ENCODE measurements around the gene SELE. TPM values are rescaled to one million over a fixed set of nuclear protein-coding genes. Genes with fewer than 3 reads are reported as not detected.
"Not testable (repeated sequence)": the region's sequence is repeated elsewhere in the genome, so short reads cannot be mapped to it uniquely, and the experiment has no call there.

SELE gene
- total and polyA plus RNA-seq, 2 of the 13 experiments (the other 11 are each of a cell fraction or from before 2014, with no cell fraction given) = 0.04 to 0.09 TPM

DNA sequence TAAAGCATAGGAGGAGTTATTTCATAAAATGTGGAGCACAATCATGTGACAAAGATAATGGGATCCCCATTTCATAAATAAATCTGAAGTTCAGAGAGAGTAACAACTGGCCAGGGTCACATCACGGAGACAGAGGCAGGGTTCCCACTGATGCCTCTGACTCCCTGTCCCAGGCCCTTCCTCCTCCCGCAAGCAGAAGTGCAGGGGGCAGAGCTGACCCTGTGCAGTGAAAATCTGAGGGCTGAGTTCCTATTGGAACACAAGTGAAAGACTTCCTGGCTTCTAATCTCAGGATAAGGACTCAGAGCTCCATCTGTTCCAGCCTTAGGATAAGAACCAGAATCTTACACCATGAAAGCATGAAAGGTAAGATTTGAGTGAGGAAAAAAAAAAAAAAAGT lies 44.5 kb downstream of the SELE start:
- in situ Hi-C loops (cut with HindIII; ENCODE audit: extremely low pct_ligation_motif_present, low pct_unique_long_range_greater_than_20kb) = no loop called here
- Histone ChIP-seq H3K79me2 (ENCODE audit: insufficient read depth, low read length) (no peaks in the 10 kb centered on the region), H3K9me3 (ENCODE audit: low read length) (no peaks in the 10 kb centered on the region), H3K4me3 (replicated peaks in 1 of 3; ENCODE audit: insufficient read depth in 1 of 3, low read depth in 2 of 3, low read length in 3 of 3) (no peak overlapping the region), H3K27me3 (ENCODE audit: control insufficient read depth in 1 of 2, insufficient read depth in 2 of 2, low read length in 2 of 2) (no peaks in the 10 kb centered on the region), H3K4me2 (ENCODE audit: low read depth, low read length) (no peak overlapping the region), H3K36me3 (replicated peaks in 1 of 2; ENCODE audit: control insufficient read depth in 1 of 2, insufficient read depth in 2 of 2, low read length in 2 of 2) (no peaks in the 10 kb centered on the region), H3K4me1 (ENCODE audit: insufficient read depth, low read length) (no peaks in the 10 kb centered on the region), H3K27ac (ENCODE audit: extremely low read length, insufficient read depth, low read length) (no peak overlapping the region), H3K9ac (ENCODE audit: insufficient read depth, low read depth, low read length) (no peak overlapping the region), H2AFZ (ENCODE audit: low read length) (no peak overlapping the region), H4K20me1 (ENCODE audit: insufficient read depth, low read length) (no peaks in the 10 kb centered on the region)
- POLR2A ChIA-PET = no interaction called here
- no peak for TF ChIP-seq FOXP1 (IDR thresholded peaks at IDR 0.05)
- TF ChIP-seq FOXP1 (CRISPR knock-in tag; IDR thresholded peaks at IDR 0.05) = no peak
- TF ChIP-seq ARNTL (CRISPR knock-in tag; IDR thresholded peaks at IDR 0.05) = no peak
- TF ChIP-seq ZNF180 (CRISPR knock-in tag; IDR thresholded peaks at IDR 0.05; ENCODE audit: borderline replicate concordance, low read depth) = no peak
- TF ChIP-seq, protein P1, sequence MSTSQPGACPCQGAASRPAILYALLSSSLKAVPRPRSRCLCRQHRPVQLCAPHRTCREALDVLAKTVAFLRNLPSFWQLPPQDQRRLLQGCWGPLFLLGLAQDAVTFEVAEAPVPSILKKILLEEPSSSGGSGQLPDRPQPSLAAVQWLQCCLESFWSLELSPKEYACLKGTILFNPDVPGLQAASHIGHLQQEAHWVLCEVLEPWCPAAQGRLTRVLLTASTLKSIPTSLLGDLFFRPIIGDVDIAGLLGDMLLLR (CRISPR knock-in tag; IDR thresholded peaks at IDR 0.05) = no peak
- no peak for TF ChIP-seq ZNF225 (CRISPR knock-in tag; IDR thresholded peaks at IDR 0.05)
- TF ChIP-seq, protein P2, sequence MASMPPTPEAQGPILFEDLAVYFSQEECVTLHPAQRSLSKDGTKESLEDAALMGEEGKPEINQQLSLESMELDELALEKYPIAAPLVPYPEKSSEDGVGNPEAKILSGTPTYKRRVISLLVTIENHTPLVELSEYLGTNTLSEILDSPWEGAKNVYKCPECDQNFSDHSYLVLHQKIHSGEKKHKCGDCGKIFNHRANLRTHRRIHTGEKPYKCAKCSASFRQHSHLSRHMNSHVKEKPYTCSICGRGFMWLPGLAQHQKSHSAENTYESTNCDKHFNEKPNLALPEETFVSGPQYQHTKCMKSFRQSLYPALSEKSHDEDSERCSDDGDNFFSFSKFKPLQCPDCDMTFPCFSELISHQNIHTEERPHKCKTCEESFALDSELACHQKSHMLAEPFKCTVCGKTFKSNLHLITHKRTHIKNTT (CRISPR knock-in tag; IDR thresholded peaks at IDR 0.05) = no peak
- no peak for TF ChIP-seq TRIM24 (CRISPR knock-in tag; IDR thresholded peaks at IDR 0.05)
- no peak for TF ChIP-seq RXRA (CRISPR knock-in tag; IDR thresholded peaks at IDR 0.05)
- ATAC-seq (no peak), FAIRE-seq (no peak), DNase-seq (ENCODE audit: low spot score) (no peak)
- intact Hi-C loops (cut with micrococcal nuclease; ENCODE audit: unreplicated experiment) = no loop called here
- 0% methylated on average over 2 of the region's 2 CpGs for WGBS (ENCODE audit: low lambda C conversion rate)
- no TSS peak for BruUV-seq (replicated peaks)
- CTCF ChIA-PET (ENCODE audit: low intra/inter-chr PET ratio, low total read pairs) = no interaction called here

DNA sequence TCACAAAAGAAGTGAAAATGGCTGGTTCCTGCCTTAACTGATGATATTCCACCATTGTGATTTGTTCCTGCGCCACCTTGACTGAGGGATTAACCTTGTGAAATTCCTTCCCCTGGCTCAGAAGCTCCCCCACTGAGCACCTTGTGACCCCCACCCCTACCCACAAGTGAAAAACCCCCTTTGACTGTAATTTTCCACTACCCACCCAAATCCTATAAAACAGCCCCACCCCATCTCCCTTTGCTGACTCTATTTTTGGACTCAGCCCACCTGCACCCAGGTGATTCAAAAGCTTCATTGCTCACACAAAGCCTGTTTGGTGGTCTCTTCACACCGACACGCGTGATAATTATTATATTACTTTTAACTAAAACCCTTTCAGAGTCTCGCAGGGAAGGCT lies 45.5 kb downstream of the SELE start:
- WGBS (ENCODE audit: low lambda C conversion rate) = 48% methylated on average over 5 of the region's 5 CpGs
- H3K9me3 ChIP-seq (ENCODE audit: low read length); H3K9ac ChIP-seq (ENCODE audit: insufficient read depth, low read depth, low read length); H3K4me1 ChIP-seq (ENCODE audit: insufficient read depth, low read length); POLR2A ChIA-PET; CTCF ChIA-PET (ENCODE audit: low intra/inter-chr PET ratio, low total read pairs); H4K20me1 ChIP-seq (ENCODE audit: insufficient read depth, low read length); DNase-seq (ENCODE audit: low spot score); in situ Hi-C loops (cut with HindIII; ENCODE audit: extremely low pct_ligation_motif_present, low pct_unique_long_range_greater_than_20kb); FAIRE-seq; H3K27me3 ChIP-seq (ENCODE audit: control insufficient read depth in 1 of 2, insufficient read depth in 2 of 2, low read length in 2 of 2); H3K36me3 ChIP-seq (replicated peaks in 1 of 2; ENCODE audit: control insufficient read depth in 1 of 2, insufficient read depth in 2 of 2, low read length in 2 of 2); intact Hi-C loops (cut with micrococcal nuclease; ENCODE audit: unreplicated experiment); H3K4me3 ChIP-seq (replicated peaks in 1 of 3; ENCODE audit: insufficient read depth in 1 of 3, low read depth in 2 of 3, low read length in 3 of 3); H2AFZ ChIP-seq (ENCODE audit: low read length); H3K27ac ChIP-seq (ENCODE audit: extremely low read length, insufficient read depth, low read length); H3K79me2 ChIP-seq (ENCODE audit: insufficient read depth, low read length); H3K4me2 ChIP-seq (ENCODE audit: low read depth, low read length); ATAC-seq; BruUV-seq (replicated peaks): not testable (repeated sequence)

All from HepG2 (cell line).